ENCODE results near the gene ADTRP. TPM values are rescaled to one million over a fixed set of nuclear protein-coding genes. Genes with fewer than 3 reads are reported as not detected.

ADTRP gene
- polyA plus RNA-seq, 4 donors: 28.5 to 73.4 (median 59.2) TPM

GRCh38 chr6:11769811-11770545 lies 8.6 kb downstream of the ADTRP start:
- FAIRE-seq: no peak
- H3K27me3 ChIP-seq (ENCODE audit: control insufficient read depth in 3 of 3, insufficient read depth in 3 of 3, low read length in 3 of 3): no peaks in the 10 kb centered on the region
- H3K27ac ChIP-seq (ENCODE audit: low read depth in 1 of 3, low read length in 2 of 3): peak overlapping the region; percentile 93 to 96 (median 94)
- DNase-seq: peak; percentile 47 to 74
- H3K4me1 ChIP-seq (ENCODE audit: control insufficient read depth in 3 of 3, insufficient read depth in 2 of 3, low read depth in 1 of 3, low read length in 2 of 3): peaks cover 8 to 42% (median 19%) of the 10 kb centered on the region in 3 donors
- no peaks in the 10 kb centered on the region for H3K9me3 ChIP-seq (ENCODE audit: control insufficient read depth in 2 of 2, insufficient read depth in 1 of 2, low read depth in 1 of 2, low read length in 1 of 2)
- peak overlapping the region in 1 of 3 donors; percentile 4 for H3K4me3 ChIP-seq (ENCODE audit: low read depth in 1 of 3, low read length in 3 of 3)
- peaks cover 0 to 4% (median 0%) of the 10 kb centered on the region in 3 donors for H3K36me3 ChIP-seq (ENCODE audit: control insufficient read depth in 3 of 3, insufficient read depth in 2 of 3, low read depth in 1 of 3, low read length in 3 of 3)
- 13 to 45% (median 36%) methylated on average over 11 of the region's 11 CpGs for WGBS, 3 donors

- 64 to 81% (median 66%) methylated on average over 2 of the region's 2 CpGs for WGBS, 3 donors
- Histone ChIP-seq H3K27me3 (ENCODE audit: control insufficient read depth in 3 of 3, insufficient read depth in 3 of 3, low read length in 3 of 3) (no peaks in the 10 kb centered on the region), H3K4me3 (ENCODE audit: low read depth in 1 of 3, low read length in 3 of 3) (no peak overlapping the region), H3K9me3 (ENCODE audit: control insufficient read depth in 2 of 2, insufficient read depth in 1 of 2, low read depth in 1 of 2, low read length in 1 of 2) (no peaks in the 10 kb centered on the region), H3K27ac (ENCODE audit: low read depth in 1 of 3, low read length in 2 of 3) (peak overlapping the region; percentile 27 to 93 (median 71)), H3K4me1 (ENCODE audit: control insufficient read depth in 3 of 3, insufficient read depth in 2 of 3, low read depth in 1 of 3, low read length in 2 of 3) (peaks cover 6 to 45% (median 19%) of the 10 kb centered on the region in 3 donors), H3K36me3 (ENCODE audit: control insufficient read depth in 3 of 3, insufficient read depth in 2 of 3, low read depth in 1 of 3, low read length in 3 of 3) (peaks cover 0 to 4% (median 0%) of the 10 kb centered on the region in 3 donors)
- FAIRE-seq: no peak
- DNase-seq: peak; percentile 47 to 74
Measured at GRCh38 chr6:11769244-11769643, 9.4 kb downstream of the ADTRP start.

GRCh38 chr6:11767978-11768756 lies 10.4 kb downstream of the ADTRP start:
- Histone ChIP-seq H3K27ac (ENCODE audit: low read depth in 1 of 3, low read length in 2 of 3) (no peak overlapping the region), H3K9me3 (ENCODE audit: control insufficient read depth in 2 of 2, insufficient read depth in 1 of 2, low read depth in 1 of 2, low read length in 1 of 2) (no peaks in the 10 kb centered on the region), H3K27me3 (ENCODE audit: control insufficient read depth in 3 of 3, insufficient read depth in 3 of 3, low read length in 3 of 3) (no peaks in the 10 kb centered on the region), H3K4me1 (ENCODE audit: control insufficient read depth in 3 of 3, insufficient read depth in 2 of 3, low read depth in 1 of 3, low read length in 2 of 3) (peaks cover 9 to 54% (median 28%) of the 10 kb centered on the region in 3 donors), H3K4me3 (ENCODE audit: low read depth in 1 of 3, low read length in 3 of 3) (no peak overlapping the region), H3K36me3 (ENCODE audit: control insufficient read depth in 3 of 3, insufficient read depth in 2 of 3, low read depth in 1 of 3, low read length in 3 of 3) (peaks cover 0 to 4% (median 0%) of the 10 kb centered on the region in 3 donors)
- DNase-seq (no peak), FAIRE-seq (no peak)
- 72 to 85% (median 73%) methylated on average over 7 of the region's 7 CpGs for WGBS, 3 donors

- H3K4me1 ChIP-seq (ENCODE audit: control insufficient read depth in 3 of 3, insufficient read depth in 2 of 3, low read depth in 1 of 3, low read length in 2 of 3): peaks cover 15 to 61% (median 28%) of the 10 kb centered on the region in 3 donors
- WGBS, 3 donors: 88 to 92% (median 91%) methylated on average over 2 of the region's 2 CpGs
- no peak overlapping the region for H3K27ac ChIP-seq (ENCODE audit: low read depth in 1 of 3, low read length in 2 of 3)
Measured at GRCh38 chr6:11767458-11767857, 11.1 kb downstream of the ADTRP start.

GRCh38 chr6:11766589-11767450 lies 11.8 kb downstream of the ADTRP start:
- no peaks in the 10 kb centered on the region for H3K27me3 ChIP-seq (ENCODE audit: control insufficient read depth in 3 of 3, insufficient read depth in 3 of 3, low read length in 3 of 3)
- 66 to 75% (median 68%) methylated on average over 8 of the region's 8 CpGs for WGBS, 3 donors
- FAIRE-seq (no peak), DNase-seq (no peak)
- peak overlapping the region in 1 of 3 donors; percentile 26 for H3K27ac ChIP-seq (ENCODE audit: low read depth in 1 of 3, low read length in 2 of 3)
- H3K4me3 ChIP-seq (ENCODE audit: low read depth in 1 of 3, low read length in 3 of 3): no peak overlapping the region
- peaks cover 15 to 68% (median 28%) of the 10 kb centered on the region in 3 donors for H3K4me1 ChIP-seq (ENCODE audit: control insufficient read depth in 3 of 3, insufficient read depth in 2 of 3, low read depth in 1 of 3, low read length in 2 of 3)
- H3K36me3 ChIP-seq (ENCODE audit: control insufficient read depth in 3 of 3, insufficient read depth in 2 of 3, low read depth in 1 of 3, low read length in 3 of 3): peaks cover 0 to 4% (median 0%) of the 10 kb centered on the region in 3 donors
- no peaks in the 10 kb centered on the region for H3K9me3 ChIP-seq (ENCODE audit: control insufficient read depth in 2 of 2, insufficient read depth in 1 of 2, low read depth in 1 of 2, low read length in 1 of 2)

More at GRCh38 chr6:11767458-11767857, 11.1 kb downstream of the ADTRP start:
- H3K36me3 ChIP-seq (ENCODE audit: control insufficient read depth in 3 of 3, insufficient read depth in 2 of 3, low read depth in 1 of 3, low read length in 3 of 3): peaks cover 0 to 4% (median 0%) of the 10 kb centered on the region in 3 donors
- no peak overlapping the region for H3K4me3 ChIP-seq (ENCODE audit: low read depth in 1 of 3, low read length in 3 of 3)
- H3K9me3 ChIP-seq (ENCODE audit: control insufficient read depth in 2 of 2, insufficient read depth in 1 of 2, low read depth in 1 of 2, low read length in 1 of 2): no peaks in the 10 kb centered on the region
- DNase-seq: no peak
- no peaks in the 10 kb centered on the region for H3K27me3 ChIP-seq (ENCODE audit: control insufficient read depth in 3 of 3, insufficient read depth in 3 of 3, low read length in 3 of 3)
- no peak for FAIRE-seq

- H3K36me3 ChIP-seq (ENCODE audit: control insufficient read depth in 3 of 3, insufficient read depth in 2 of 3, low read depth in 1 of 3, low read length in 3 of 3): peaks cover 0 to 4% (median 0%) of the 10 kb centered on the region in 3 donors
- no peak overlapping the region for H3K4me3 ChIP-seq (ENCODE audit: low read depth in 1 of 3, low read length in 3 of 3)
- FAIRE-seq (no peak), DNase-seq (no peak)
- no peaks in the 10 kb centered on the region for H3K9me3 ChIP-seq (ENCODE audit: control insufficient read depth in 2 of 2, insufficient read depth in 1 of 2, low read depth in 1 of 2, low read length in 1 of 2)
- peak overlapping the region in 1 of 3 donors; percentile 36 for H3K27ac ChIP-seq (ENCODE audit: low read depth in 1 of 3, low read length in 2 of 3)
- H3K27me3 ChIP-seq (ENCODE audit: control insufficient read depth in 3 of 3, insufficient read depth in 3 of 3, low read length in 3 of 3): no peaks in the 10 kb centered on the region
- 64 to 82% (median 70%) methylated on average over 2 of the region's 2 CpGs for WGBS, 3 donors
- peaks cover 12 to 70% (median 23%) of the 10 kb centered on the region in 3 donors for H3K4me1 ChIP-seq (ENCODE audit: control insufficient read depth in 3 of 3, insufficient read depth in 2 of 3, low read depth in 1 of 3, low read length in 2 of 3)
Measured at GRCh38 chr6:11766043-11766442, 12.6 kb downstream of the ADTRP start.

GRCh38 chr6:11764250-11764604 lies 14.4 kb downstream of the ADTRP start:
- H3K9me3 ChIP-seq (ENCODE audit: control insufficient read depth in 2 of 2, insufficient read depth in 1 of 2, low read depth in 1 of 2, low read length in 1 of 2): no peaks in the 10 kb centered on the region
- H3K4me1 ChIP-seq (ENCODE audit: control insufficient read depth in 3 of 3, insufficient read depth in 2 of 3, low read depth in 1 of 3, low read length in 2 of 3): peaks cover 17 to 70% (median 18%) of the 10 kb centered on the region in 3 donors
- WGBS, 3 donors: 70 to 96% (median 85%) methylated on average over 1 of the region's 1 CpG
- no peak for FAIRE-seq
- no peak for DNase-seq
- peaks cover 0 to 4% (median 0%) of the 10 kb centered on the region in 3 donors for H3K36me3 ChIP-seq (ENCODE audit: control insufficient read depth in 3 of 3, insufficient read depth in 2 of 3, low read depth in 1 of 3, low read length in 3 of 3)
- no peak overlapping the region for H3K27ac ChIP-seq (ENCODE audit: low read depth in 1 of 3, low read length in 2 of 3)
- no peaks in the 10 kb centered on the region for H3K27me3 ChIP-seq (ENCODE audit: control insufficient read depth in 3 of 3, insufficient read depth in 3 of 3, low read length in 3 of 3)
- no peak overlapping the region for H3K4me3 ChIP-seq (ENCODE audit: low read depth in 1 of 3, low read length in 3 of 3)

Measured in small intestine (tissue), 7 donors.